Activated T-helper 1 cell treated with anti-CD3 and anti-CD28 coated beads, Interleukin-2, amount 50 U/mL, for 16 hours (primary cell): Measurements from ENCODE around the gene GOLM1.

Source experiments
- DNase-seq, 2 donors: peaks; one replicate each; pipeline ENCODE4 v3.0.0-alpha.2; 2020; ENCODE audit warnings: low read depth in 1 of 2, low spot score in 1 of 2

GOLM1 gene

DNA sequence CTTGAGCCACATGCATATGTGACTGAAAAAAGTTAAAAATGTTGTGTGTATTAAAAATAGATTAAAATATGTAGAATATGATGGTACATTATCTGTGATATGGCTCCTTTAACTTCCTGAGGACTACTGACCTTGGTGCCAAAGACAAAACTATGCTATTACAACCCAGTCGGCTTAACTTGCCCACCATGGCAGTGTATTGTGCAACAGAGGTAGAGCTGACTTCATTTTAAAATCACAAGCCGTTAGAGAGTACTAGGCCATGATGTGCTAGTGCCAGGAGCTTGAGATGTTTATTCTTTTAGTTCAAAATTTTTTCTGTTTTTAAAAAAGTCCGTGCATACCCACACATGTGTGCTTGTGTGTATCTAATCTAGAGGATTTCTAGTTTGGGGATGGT is 112.1 kb downstream of the GOLM1 start:
- no peak for DNase-seq

DNA sequence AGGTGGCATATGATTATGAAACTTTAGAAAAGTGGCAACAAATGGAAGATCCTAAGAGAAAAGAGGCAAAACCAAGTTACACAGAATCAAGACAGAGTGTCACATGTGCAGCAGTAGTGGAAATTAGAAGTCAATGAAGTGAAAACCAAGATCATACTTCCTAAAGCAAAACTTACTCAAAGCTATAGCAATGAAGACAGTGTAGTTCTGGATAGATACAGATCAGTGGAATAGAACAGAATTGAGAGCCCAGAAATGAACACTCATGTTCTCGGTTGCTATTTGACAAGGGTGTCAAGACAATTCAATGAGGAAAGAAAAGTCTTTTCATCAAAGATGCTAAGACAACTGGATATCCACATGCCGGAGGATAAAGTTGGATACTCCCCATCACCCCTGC is 114.9 kb downstream of the GOLM1 start:
- no peak for DNase-seq

DNA sequence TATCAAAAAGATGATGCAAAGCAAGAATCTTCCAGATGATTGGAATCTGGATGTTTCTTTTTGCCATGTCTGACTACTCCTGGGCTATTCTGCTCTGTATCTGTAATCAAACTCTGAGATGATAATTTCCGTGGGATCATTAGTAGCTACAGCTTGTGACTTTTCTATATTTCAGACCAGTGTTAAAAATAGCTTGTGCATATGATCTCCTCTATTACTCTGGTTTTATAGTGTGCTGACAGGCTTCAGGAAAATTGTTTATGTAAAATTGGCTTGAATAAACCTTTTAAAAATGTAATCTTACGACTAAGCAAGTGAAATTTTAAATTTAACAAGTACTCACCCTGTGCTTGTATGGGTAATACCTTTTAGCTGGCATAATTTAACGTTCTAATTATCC is 118.0 kb downstream of the GOLM1 start:
- no peak for DNase-seq

DNA sequence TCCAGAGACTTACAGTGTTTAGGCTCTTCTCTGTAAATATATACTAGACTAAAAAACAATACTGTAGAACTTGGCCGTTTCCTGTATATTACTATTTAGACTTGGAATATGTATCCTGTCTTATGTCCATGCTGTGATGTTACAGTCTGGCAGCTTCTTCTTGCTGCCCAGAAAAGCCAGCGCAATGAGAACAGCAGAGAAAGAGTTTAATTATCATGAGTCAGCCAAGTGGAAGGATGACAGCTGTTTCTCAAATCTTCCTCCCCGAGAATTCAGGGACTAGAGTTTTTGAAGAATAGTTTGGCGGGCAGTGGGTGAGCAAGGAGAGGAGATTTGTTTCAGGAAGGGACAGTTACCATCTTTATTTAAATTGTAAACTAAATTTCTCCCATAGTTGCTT is 120.9 kb downstream of the GOLM1 start:
- no peak for DNase-seq
